Endometrial microvascular endothelial cells (primary cell): ENCODE data around the gene COQ10A. TPM values are rescaled to one million over a fixed set of nuclear protein-coding genes. Genes with fewer than 3 reads are reported as not detected.

Experiments
- in situ Hi-C: cut with HindIII; loops from 2 replicates; pipeline ENCODE4 v1.10.0; 2017; ENCODE audit warnings: low sequenced_read_pairs, low pct_unique_long_range_greater_than_20kb; ENCODE audit errors: inconsistent ontology term
- total RNA-seq: library from RNA; depleted of rRNA; stranded (reverse); fragments of >200 nt; gene quantifications from one replicate; pipeline ENCODE4 v1.2.3, GENCODE V29; 2015; ENCODE audit errors: inconsistent ontology term

The COQ10A gene
- total RNA-seq: 10.8 TPM

DNA sequence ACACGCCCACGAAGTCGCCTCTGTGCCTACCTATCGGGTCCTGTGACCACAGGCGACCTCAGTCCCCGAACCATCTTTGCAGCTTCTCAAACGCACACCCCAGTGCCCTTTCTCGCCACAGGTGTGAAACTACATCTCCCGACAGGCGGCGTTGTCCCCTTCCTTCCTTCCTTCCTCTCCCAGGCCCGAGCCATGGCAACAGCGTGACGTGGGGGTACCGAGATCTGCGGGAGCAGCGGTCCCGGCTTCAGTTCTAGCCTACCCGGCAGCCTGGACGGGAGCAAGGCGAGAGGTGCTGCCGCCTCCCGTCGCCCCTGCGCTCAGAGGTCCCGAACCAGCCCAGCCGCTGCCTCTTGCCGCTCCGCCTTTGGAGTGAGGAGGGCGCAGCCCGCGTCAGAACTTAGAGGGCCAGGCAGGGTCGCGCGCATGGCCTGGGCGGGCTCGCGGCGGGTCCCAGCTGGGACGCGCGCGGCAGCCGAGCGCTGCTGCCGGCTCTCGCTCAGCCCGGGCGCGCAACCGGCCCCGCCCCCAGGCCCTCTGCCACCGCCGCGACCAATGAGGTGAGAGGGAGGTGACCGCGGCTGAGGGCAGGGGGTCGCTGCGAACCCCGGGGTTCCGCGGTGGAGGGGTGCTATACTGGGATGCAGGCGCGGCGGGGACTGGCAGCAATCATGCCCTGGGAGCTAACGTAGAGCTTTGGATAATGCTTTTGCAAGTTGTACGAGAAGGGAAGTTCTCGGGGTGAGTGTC, at the start of gene COQ10A:
Gene COQ10A, plus strand, starts transcription at position 250 of the 750 bp plus-strand sequence. Its CDS starts 177 bp downstream, at position 427.
- in situ Hi-C loops: no loop called here

DNA sequence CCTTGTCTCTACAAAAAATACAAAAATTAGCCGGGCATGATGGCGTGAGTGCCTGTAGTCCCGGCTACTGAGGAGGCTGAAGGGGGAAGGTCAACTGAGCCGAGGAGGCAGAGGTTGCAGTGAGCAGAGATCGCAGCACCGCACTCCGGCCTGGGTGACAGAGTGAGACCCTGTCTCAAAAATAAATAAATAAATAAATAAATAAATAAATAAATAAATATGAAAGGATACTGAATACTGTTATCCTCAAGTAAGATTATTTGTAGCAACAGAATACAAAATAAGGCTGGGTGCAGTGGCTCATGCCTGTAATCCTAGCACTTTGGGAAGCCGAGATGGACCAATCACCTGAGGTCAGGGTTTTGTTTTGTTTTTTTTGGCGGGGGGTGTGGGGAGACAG, 46.9 kb upstream of the COQ10A start:
- in situ Hi-C loops: no loop called here

DNA sequence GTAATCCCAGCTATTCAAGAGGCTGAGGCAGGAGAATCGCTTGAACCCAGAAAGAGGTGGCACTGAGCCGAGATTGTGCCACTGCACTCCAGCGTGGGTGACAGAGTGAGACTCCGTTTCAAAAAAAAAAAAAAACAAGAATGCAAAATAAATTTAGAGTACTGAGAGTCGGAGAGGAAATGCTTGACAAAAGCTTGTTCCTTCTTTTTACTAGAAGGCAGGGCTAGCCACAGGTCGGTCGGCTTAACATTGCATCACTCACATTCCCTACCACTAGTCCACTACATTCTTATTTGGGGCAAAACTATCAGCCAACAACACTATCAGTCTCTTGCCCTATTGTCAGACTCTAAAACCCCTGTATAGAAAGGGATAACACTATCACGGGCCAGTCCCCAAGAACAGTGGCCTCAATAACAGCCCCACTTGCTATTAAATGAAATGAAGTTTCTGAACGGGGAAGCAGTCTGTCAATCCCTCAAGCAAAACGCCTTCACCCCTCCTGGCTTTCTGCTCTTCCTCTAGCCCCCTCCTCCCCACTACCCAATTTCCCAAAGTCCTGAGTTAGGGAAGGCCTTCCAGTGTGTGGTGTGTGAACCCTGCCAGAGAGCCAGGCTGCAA, 46.0 kb upstream of the COQ10A start:
- in situ Hi-C loops: no loop called here

DNA sequence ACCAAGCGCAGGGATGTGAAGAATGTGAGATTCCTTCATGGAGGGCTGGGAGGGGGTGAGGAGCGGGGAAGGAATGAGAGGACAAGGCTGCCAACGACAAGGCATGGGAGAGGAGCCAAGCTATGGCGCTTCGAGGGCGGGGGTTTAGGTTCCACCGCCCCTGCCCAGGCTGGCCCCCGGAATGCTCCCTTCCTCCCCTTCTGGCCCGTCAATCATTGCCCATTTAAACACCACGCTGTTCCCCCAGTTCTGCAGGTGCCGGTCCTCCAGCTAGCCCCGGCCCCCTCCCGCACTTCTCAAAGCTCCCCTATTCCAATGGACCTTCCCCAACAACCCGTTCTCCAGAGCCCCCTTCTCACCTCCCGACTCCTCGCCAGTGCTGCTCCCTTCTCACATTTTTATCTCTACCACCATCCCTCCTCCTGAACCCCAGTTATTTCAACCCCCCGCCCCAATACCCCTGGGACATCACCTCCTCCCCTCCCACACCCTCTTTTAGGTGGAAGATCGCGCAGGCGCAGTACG, 45.4 kb upstream of the COQ10A start:
- in situ Hi-C loops: no loop called here

DNA sequence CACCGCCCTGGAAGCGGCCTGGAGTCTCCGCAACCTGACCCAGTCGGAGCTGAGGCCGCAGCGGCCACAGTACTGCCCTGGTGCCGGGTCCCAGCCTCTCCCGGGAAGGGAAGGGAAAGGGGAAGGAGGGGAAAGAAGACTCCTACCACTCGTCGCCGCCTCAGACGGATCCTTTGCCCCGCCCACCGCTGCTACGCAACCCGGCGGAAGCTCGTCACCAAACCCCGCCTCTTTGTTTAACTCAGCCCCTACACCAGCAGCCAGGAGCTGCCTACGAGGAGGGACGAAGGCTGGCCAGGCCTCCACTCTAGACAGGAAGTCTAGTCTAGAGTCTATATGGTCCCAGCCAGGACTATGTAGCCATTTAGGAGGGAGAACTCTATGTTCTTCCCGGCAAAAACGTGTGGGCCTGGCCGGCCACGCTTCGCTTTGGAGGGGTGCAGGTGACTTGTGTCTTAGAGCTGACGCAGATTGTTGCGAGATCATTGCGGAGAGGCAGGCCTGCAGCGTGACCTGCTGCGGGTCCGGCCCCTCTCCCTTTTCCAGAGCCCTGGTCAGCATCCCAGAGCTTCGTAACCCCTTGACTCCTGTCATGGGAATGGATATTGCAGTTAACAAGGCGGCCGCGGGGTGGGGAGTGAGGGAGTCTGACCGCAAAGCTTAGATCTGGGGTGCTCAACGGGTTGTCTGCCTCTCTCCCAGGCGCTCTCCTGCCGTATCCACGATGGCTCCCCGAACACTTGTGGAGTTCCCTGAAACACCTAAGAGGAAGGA, 44.8 kb upstream of the COQ10A start, which contains the start of gene RNF41:
Gene RNF41, minus strand, starts transcription at position 166 of the 774 bp plus-strand sequence. CDS start 7,875 bp downstream, outside the sequence.
- in situ Hi-C loops: no loop called here

DNA sequence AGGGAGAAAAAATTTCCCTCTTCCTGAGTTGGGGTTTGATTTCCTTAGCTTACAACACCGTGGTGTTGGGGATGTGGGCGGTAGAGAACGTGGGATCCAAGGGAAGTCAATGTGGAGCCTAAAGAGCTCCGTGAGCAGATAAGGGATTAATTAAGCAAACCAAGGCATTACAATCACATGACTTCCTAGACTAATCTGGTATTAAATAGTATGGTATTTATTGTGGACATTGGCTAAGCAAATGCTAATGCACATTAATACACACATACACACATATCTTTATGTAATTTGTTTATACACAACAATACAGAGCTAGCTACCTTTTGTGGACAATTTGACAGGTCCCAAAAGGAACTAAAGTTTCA, 44.2 kb upstream of the COQ10A start:
- in situ Hi-C loops: no loop called here

GRCh38 chr12:56223571-56224101, 43.1 kb upstream of the COQ10A start:
- in situ Hi-C loops: no loop called here

DNA sequence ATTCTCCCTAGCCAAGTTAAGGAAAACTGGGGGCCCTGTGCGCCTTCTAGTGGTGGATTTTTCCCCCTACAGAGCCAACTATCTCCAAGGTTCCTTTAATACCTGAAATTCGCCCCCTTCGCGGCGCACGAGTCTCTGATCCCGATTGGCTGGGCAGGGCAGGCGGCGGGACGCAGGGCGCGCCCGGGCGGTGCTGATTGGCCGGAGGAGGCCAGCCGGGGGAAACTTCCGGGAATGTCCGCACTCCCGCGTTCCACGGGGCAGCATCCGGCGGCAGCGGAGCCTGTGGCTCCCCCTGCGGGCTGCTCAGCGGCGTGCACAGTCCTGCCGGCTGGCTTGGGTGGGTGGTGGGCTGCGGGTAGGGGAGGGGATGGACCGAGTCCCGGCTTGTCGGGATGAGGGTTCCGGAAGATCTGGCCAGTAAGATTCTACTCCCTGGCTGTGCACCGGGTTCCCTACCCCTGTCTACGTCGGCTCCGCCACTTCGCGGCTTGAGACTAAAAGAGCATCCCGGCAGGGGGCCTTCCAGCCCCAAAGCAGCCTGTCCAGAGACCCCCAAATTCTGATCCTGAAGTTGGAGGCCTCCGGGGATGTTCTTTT, 42.5 kb upstream of the COQ10A start, which contains the start of gene NABP2:
Gene NABP2, plus strand, starts transcription at position 241 of the 600 bp plus-strand sequence. CDS start 515 bp downstream, outside the sequence.
- in situ Hi-C loops: no loop called here

- in situ Hi-C loops: no loop called here
Measured at GRCh38 chr12:56224954-56225353, 41.8 kb upstream of the COQ10A start.

- in situ Hi-C loops: no loop called here
Measured at GRCh38 chr12:56229082-56229481, 37.7 kb upstream of the COQ10A start.

DNA sequence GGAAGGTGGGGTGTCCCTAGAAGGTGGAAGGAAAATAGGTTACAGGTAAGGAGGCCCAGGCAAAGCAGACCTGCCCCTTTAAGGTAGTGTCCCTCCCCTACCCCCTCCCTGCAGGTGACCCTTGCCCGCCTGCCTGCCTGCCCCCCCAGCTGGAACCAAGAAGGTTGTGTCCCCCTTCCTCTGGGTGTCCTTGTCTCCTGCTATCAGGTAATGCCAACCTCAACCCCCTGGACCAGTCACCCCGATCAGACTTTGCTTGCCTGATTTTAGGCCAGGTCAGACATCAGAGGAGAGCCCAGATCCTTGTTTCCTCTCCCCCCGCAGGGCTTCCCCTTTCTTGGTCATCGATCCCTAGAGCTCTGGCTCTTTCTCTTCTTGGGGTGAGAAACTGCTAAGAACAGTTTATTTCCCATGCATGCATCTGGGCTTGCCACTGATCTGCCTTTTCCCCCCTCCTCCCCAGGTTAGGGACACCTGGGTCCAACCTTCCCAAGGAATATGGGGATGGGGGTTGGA, 36.8 kb upstream of the COQ10A start, which contains the start of gene SLC39A5:
Gene SLC39A5, plus strand, starts transcription at position 136 of the 516 bp plus-strand sequence. CDS start 1,224 bp downstream, outside the sequence.
- in situ Hi-C loops: no loop called here

- in situ Hi-C loops: no loop called here
Measured at GRCh38 chr12:56230432-56231183, 36.1 kb upstream of the COQ10A start.

- in situ Hi-C loops: no loop called here
Measured at GRCh38 chr12:56231184-56231582, 35.6 kb upstream of the COQ10A start.

DNA sequence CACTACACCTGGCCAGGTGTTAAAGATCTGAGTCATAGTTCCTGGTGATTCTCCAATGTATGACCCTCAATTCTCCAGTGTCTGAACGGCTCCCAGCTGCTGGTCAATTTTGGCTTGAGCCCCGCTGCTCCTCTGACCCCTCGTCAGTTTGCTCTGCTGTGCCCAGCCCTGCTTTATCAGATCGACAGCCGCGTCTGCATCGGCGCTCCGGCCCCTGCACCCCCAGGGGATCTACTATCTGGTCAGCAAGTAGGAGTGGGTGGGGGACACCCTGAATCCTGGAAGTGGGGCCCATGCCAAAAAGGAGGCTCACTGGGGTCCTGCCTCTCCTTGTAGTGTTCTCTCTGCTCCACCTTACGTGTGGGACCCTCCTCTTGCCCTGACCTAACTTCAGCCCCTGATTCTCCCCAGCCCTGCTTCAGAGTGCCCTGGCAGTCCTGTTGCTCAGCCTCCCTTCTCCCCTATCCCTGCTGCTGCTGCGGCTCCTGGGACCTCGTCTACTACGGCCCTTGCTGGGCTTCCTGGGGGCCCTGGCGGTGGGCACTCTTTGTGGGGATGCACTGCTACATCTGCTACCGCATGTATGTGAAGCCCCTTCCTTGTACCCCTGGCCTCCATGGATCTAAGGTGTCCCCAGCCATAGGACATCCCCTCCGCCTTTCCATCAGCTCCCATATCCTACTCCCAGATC, 31.9 kb upstream of the COQ10A start:
- in situ Hi-C loops: no loop called here

- in situ Hi-C loops: no loop called here
Measured at GRCh38 chr12:56236091-56236490, 30.7 kb upstream of the COQ10A start.

GRCh38 chr12:56236985-56237384, 29.8 kb upstream of the COQ10A start:
- in situ Hi-C loops: no loop called here

- in situ Hi-C loops: no loop called here
Measured at GRCh38 chr12:56237552-56237951, 29.2 kb upstream of the COQ10A start.
